GM19455 (cell line): ENCODE results near the gene DLG5.
"Not testable (repeated sequence)": the region's sequence is repeated elsewhere in the genome, so short reads cannot be mapped to it uniquely, and the experiment has no call there.

Experiments used
- ATAC-seq: cut with Tn5 transposase; IDR thresholded peaks from one replicate; pipeline ENCODE4 v1.9.1; 2021; ENCODE audit not compliant: unreplicated experiment

DLG5 gene

DNA sequence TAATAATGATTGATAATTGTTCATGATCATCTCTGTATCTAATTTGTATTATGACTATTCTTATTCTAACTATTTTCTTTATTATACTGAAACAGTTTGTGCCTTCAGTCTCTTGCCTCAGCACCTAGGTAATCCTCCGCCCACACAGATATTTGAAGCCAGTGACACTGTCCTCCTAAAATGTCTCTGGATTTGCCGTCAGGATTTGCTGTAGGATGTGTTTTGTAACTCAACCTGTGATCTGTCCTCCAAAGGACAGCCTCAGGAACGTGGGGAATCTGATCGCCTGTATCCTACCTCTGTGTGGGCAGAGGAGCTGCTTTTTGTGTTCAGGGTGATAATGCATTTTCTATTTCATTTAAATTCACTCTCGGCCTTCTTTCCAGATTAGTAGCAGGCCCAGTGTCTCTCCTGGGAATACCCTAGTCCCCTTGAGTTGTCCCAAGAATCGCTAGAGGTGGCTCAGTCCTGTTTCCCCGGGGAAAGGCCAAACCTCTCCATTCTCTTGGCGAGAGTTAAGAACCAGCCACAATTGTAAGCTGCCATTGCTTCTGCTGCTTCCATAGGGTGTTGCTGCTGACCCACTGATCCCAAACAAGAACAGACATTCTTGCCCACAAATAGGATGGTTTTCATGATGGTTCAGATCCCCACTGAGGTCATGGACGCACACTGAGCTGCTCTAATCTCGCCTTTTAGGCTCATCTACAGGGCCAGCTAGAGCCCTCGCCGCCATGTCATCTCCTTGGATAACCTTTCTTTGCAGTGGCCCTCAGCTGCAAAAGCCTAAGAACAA lies 152.7 kb downstream of the DLG5 start:
- ATAC-seq, result no peak

DNA sequence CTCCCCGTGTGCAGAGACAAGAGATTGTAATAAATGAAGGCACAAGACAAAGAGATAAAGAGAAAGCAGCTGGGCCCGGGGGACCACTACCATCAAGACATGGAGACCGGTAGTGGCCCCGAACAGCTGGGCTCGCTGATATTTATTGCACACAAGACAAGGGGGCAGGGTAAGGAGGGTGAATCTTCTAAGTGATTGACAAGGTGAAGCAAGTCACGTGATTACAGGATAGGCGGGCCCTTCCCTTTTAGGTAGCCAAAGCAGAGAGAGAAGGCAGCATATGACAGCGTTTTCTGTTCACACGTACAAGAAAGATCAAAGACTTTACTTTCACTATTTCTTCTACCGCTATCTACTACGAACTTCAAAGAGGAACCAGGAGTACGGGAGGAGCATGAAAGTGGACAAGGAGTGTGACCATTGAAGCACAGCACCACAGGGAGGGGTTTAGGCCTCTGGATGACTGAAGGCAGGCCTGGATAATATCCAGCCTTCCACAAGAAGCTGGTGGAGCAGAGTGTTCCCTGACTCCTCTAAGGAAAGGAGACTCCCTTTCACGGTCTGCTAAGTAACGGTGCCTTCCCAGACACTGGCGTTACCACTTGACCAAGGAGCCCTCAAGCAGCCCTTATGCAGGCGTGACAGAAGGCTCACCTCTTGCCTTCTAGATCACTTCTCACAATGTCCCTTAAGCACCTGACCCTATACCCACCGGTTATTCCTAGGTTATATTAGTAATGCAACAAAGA lies 153.5 kb downstream of the DLG5 start:
- ATAC-seq, result not testable (repeated sequence)

DNA sequence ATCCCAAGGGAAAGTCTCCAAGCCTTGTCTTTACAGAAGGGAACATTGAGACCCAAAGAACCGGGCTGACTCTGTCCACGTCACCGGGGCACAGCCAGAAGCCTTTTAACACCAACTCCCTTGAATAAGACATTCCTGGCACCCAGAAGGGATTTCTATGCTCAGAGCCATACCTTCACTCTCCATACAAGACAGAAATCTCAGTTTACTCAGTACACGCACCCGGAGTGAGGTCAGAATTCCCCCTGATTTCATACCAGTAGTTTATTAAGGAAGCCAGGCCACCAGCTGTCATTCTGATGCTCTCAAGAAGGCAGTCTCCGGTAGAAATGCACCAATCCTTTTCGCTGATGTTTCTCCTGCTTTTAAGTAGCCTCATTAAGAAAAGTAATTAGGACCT lies 154.7 kb downstream of the DLG5 start:
- ATAC-seq, result no peak

DNA sequence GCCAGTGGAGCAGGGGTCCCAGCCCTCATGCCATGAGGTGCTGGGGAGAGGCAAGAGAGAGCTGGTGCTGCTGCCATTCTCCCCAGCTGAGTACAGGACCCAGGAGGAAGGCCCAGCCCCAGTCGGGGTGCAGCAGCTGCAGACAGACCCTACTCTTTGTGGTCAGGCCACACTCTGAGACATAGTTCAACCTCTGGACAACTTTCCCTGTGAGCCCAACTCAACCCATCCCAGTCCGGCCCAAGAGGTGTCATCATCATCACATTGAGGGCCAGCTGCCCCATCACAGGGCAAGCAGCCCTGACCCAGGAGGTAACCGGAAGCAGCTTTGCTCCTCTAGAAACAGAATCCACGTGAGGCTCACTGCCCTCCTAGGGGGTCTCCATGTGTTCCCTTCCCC lies 155.1 kb downstream of the DLG5 start:
- no peak for ATAC-seq

DNA sequence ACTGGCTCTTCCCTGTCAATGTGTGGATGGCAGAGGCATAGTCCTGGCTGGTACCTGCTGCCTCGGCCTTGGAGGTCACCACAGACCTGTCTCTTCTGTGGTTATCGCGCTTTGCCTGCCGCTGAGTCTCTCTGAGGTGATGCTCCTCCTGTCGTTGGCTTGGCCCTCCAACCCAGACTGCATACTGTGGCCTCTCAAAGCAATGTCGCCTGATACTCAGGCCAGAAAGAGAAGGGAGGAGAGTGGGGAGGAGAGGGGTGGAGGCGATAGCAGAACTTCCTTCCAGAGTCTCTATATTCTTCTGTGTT lies 155.7 kb downstream of the DLG5 start:
- no peak for ATAC-seq

DNA sequence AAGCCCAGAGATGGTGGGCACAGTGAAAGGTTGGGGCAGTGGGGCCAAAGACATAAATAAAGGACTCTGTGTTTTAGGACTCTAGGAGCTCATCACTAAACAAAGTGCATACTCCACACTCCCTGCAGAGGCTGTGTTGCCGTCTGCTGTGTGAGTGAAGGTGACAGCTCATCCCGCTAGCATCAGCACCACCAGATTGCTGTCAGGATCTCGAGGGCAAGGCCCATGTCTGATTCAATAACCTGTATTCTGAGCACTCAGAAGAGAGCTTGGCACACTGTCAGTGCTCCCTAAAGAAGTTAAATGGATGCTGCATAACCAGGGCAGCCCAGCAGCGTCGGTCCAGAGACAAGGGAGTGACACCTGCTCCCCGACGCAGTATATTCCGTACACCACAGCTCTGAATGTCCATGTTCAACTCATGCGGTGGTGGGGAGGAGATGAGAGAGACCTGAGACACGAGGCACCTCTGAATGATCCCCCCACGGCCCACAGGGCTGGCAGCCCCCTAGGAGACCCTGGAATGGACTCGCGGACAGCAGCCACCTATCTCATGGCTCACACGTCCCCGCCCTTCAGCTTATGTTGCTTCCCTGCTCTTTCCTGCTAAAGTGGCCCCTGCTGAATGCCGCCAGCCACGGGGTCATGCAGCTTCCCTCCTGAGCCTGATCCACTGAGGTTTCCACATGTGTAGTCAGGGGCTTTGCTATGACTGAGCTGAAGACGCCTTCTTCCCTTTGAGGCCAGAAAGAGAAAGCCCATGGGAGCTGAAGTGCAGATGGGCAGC lies 156.3 kb downstream of the DLG5 start:
- no peak for ATAC-seq

DNA sequence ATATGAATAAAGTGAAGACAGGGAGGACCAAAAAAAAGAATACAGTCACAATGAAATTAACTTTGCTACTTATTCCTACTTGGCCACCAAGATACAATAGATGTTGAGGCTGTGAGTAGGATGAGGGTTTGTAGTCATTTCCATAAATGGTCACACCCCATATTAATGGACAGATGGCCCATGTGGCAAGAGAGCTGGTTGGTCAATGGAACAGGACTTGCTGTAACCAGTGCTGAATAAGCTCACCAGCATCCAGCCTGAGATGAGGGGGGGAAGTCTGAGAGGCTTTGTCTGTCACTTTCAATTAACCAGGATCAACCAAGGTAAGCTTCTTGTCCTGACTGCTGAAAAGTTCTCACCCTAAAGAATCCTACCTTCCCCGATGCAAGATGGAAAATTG lies 158.5 kb downstream of the DLG5 start:
- ATAC-seq, result no peak

DNA sequence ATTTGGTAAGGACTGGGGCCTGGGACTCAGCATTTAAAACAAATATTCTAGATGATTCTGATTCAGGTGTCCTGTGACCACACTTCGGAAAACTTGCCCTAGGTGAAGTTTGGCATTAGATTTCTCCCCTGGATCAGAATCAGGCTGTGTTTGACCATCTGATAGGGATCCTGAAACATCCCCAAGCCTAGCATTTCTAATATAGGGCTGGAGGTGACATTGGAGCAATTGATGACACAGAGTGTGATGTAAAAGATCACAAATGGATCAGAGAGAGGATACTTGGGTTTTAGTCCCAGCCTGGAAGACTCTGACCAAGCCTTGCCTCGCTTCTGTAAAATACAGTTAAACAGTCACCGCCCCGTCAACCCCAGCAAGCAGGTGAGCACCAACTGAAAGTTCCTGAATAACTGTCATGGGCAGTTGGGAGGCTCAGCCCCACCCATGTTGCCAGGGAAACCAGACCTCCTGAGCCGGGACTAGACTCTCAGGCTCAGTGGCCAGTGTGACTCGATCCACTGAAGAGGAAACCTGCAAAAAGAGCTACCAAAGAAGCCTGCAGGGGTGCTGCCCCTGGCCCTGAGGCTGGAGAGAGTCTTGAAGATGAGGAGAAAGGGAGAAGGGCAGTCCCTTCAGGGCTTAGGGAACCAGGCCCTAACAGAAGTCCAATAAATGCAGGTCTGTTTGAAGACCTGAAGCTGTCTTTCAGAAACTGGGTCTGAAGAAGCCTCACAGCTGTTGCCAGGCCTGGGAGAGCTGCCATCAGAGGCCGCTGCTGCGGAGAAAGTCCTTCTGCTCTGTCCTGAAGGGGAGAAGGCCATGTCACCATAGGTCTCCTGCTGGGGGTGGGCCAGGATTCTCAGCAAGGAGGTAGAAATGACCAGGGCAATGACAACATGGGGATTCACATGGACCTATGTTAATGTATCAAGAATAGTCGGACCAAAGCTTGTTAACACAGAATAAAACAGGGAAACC lies 162.8 kb downstream of the DLG5 start:
- ATAC-seq, result no peak

DNA sequence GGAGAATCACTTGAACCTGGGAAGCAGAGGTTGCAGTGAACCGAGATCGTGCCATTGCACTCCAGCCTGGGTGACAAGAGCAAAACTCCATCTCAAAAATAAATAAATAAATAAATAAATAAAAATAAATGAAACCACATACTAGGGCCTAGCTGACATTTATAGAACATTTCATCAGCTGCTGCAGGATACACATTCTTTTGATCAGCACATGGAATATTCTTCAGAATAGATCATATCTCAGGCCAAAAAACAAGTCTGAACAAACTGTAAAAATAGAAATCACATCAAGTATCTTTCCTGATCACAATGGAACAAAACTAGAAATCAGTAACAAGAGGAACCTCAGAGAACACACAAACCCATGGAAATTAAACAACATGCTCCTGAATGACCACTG lies 168.1 kb downstream of the DLG5 start:
- ATAC-seq, result not testable (repeated sequence)

DNA sequence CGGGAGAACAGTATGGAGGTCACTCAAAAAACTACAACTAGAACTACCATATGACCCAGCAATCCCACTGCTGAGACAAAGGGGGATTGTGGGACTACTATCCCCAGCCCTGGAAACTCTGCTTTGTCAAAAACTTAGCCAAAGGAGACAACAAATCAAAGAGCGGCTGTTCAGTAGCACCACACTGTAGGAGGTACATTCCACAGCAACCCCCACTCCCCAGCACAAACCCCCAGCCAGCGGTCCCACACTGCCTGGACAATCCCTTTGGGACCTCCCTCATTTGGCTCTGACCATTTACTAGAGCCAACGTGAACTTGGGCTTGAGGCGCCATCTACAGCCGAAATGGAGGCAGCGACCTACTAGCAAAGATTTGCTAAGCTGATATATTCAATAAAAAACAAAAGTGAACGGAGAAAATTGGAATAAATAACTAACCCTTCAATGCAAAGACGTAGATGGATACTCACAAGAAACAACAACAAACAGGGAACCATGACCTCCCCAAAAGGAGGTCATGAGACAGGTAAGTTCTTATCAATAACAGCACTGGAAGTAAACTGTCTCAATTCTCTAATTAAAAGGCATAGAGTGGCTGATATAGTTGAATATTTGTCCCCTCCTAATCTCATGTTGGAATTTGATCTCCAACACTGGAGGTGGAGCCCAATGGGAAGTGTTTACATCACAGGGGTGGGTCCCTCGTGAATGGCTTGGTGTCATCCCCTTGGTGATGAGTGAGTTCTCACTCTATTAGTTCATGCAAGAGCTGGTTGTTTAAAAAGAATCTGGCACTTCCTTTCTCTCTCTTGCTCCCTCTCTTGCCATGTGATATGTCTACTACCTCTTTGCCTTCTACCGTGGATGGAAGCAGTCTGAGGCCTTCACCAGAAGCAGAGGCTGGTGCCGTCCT lies 170.0 kb downstream of the DLG5 start:
- no peak for ATAC-seq

DNA sequence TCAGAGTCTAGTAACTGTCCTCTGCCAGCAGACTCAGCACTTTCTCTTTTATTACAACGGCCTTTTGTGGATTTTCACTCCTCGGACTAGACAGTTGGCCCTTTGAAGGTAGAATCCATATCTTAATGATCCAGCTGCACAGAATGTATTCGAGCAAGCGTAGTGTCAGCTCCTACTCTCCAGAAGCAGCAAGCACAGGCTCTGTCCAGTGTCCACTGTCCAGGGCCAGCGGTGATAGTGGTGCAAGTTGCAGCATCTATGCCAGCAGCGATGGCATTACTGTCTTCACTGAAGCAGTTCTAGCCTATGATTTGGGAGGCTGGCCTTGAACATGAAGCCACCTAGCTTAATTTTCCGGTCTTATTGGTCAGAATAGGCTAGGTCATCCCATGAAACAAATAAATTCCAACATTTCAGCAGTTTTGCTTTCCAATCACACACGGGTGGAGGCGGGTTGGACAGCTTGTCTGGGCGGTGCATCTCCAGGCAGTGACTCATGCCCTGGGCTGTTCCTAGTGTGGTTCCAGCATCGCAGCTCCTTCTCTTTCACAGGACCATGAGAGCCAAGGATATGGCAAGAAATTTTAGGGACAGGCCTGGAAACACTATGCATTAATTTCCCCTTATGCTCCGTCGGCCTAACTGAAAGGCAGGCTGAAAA lies 180.4 kb downstream of the DLG5 start:
- ATAC-seq, result no peak

DNA sequence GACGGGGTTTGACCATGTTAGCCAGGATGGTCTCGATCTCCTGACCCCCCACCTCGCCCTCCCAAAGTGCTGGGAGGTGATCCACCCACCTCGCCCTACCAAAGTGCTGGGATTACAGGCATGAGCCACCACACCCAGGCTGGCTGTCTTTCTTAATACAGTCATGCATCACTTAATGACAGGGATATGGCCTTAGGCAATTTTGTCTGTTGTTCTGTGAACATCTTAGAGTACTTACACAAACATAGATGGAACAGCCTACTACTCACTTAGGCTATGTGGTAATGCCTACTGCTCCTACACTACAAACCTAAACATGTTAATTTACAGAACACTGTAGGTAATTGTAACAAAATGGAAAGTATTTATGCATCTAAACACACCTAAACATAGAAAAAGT lies 182.3 kb downstream of the DLG5 start:
- ATAC-seq, result no peak

DNA sequence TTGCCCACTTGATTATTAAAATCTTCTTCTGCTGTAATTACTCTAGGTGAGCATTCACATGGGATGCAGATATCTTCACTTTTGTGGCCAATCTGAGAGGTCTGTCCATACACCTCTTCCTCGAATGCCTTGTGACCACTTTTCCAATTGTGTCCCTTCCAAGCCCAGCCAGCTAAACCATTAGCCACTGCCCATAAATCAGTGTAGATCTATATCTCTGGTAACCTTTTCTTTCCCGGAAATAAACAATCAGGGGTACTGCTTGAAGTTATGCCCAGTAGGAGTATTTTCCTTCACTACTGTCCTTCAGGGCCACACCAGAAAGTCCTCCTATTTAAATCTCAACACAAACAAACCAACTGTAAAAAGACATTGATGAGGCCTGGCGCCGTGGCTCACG lies 184.4 kb downstream of the DLG5 start:
- ATAC-seq, result no peak

DNA sequence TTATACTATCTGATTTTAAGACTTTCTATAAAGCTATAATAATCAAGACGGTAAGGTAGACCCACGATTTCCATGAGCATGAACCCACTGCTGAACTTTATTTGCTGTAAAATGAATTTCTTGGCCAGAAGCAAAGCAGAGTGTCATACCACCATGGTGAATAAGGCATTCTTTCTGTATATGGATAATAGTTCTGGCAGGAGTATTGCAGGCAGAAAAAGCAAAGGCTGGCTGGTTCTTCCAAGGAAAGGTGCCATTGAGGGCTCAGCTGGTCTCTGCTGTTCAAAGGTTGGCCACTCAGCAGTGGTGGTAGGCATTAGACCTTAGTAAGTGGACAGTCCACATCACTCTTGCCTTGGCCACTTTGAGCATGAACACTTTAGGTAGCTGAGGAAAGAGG lies 184.8 kb downstream of the DLG5 start:
- no peak for ATAC-seq
